Endothelial cell of umbilical vein (primary cell): Measurements from ENCODE around the gene MGARP. TPM values are rescaled to one million over a fixed set of nuclear protein-coding genes. Genes with fewer than 3 reads are reported as not detected.
A peak's percentile ranks its signal among the peaks of the same experiment; 100 is the strongest.

Experiments used
- BruUV-seq: library from RNA; stranded (reverse); fragments of 400-500 nt; replicated peaks from 2 replicates; lab custom pipeline; 2021; lab: Mats Ljungman, UMichigan
- CTCF ChIA-PET: fragments of 300-600, 350-600 bp; sonication (Branson Sonifier 250); formaldehyde crosslinking; loops from one replicate; lab custom pipeline; 2021; ENCODE audit warnings: antibody characterized with exemption, inconsistent platforms; lab: Charles Lee
- POLR2A ChIA-PET: fragments of 300-600, 350-600 bp; sonication (Branson Sonifier 250); formaldehyde crosslinking; loops from one replicate; lab custom pipeline; 2021; ENCODE audit warnings: antibody characterized with exemption, inconsistent platforms; lab: Charles Lee
- DNase-seq: peaks from one replicate; pipeline ENCODE4 v3.0.0-alpha.2; 2011; ENCODE audit warnings: low read depth, low spot score
- FAIRE-seq: peaks from 2 replicates; lab custom pipeline; 2011; peaks lifted over from hg19 to GRCh38; lab: Jason Lieb, UNC
- H2AFZ ChIP-seq: 2 replicates; pipeline ENCODE4 v1.6.0; 2012; ENCODE audit warnings: low read depth, low read length, control low read depth, inconsistent platforms
- H3K27ac ChIP-seq: 2 replicates; pipeline ENCODE4 v1.5.1; 2011; ENCODE audit warnings: low read depth, mild to moderate bottlenecking, control low read depth, low read length, moderate library complexity; ENCODE audit not compliant: insufficient read depth
- H3K27me3 ChIP-seq, 2 experiments: 2 replicates each; pipeline versions ENCODE4 v1.6.0 to v1.6.1; 2011; ENCODE audit warnings: low read length in 2 of 2, mixed read lengths in 1 of 2; ENCODE audit not compliant: control insufficient read depth in 2 of 2, insufficient read depth in 2 of 2
- H3K36me3 ChIP-seq, 2 experiments: 2 replicates in 1 of 2; 3 replicates in 1 of 2; pipeline ENCODE4 v1.5.1; 2011; ENCODE audit warnings: low read length in 2 of 2, mild to moderate bottlenecking in 1 of 2, moderate library complexity in 1 of 2; ENCODE audit not compliant: control insufficient read depth in 2 of 2, insufficient read depth in 2 of 2; ENCODE audit errors: extremely low read depth in 1 of 2
- H3K4me1 ChIP-seq: 3 replicates; pipeline ENCODE4 v1.5.1; 2011; ENCODE audit warnings: mild to moderate bottlenecking, low read length; ENCODE audit not compliant: control insufficient read depth, insufficient read depth; ENCODE audit errors: extremely low read depth
- H3K4me2 ChIP-seq: 2 replicates; pipeline ENCODE4 v1.6.1; 2011; ENCODE audit warnings: low read length, control low read depth, mixed read lengths; ENCODE audit not compliant: insufficient read depth
- H3K4me3 ChIP-seq, 3 experiments: fragments of 200-600 bp in 1 of 3; sonication (generic), shearing (Covaris generic) in 1 of 3; replicated peaks in 1 of 3; 2 replicates each; pipeline ENCODE4 v1.5.1; 2011 to 2016; ENCODE audit warnings: control low read depth in 3 of 3, low read length in 3 of 3, mild to moderate bottlenecking in 2 of 3, inconsistent platforms in 1 of 3, low read depth in 1 of 3, moderate library complexity in 1 of 3; ENCODE audit not compliant: insufficient read depth in 1 of 3
- H3K79me2 ChIP-seq: 2 replicates; pipeline ENCODE4 v1.6.0; 2012; ENCODE audit warnings: low read length, inconsistent platforms; ENCODE audit not compliant: control insufficient read depth, insufficient read depth
- H3K9ac ChIP-seq: replicated peaks from 2 replicates; pipeline ENCODE3; 2011; ENCODE audit warnings: low read length, control low read depth; ENCODE audit not compliant: insufficient read depth; ENCODE audit errors: extremely low read depth
- H3K9me1 ChIP-seq: replicated peaks from 3 replicates; pipeline ENCODE4 v1.6.0; 2011; ENCODE audit warnings: mild to moderate bottlenecking, low read length; ENCODE audit not compliant: control insufficient read depth, insufficient read depth; ENCODE audit errors: extremely low read depth
- H3K9me3 ChIP-seq: replicated peaks from 2 replicates; pipeline ENCODE4 v1.5.1; 2012; ENCODE audit warnings: low read length, inconsistent platforms; ENCODE audit not compliant: control insufficient read depth, insufficient read depth
- H4K20me1 ChIP-seq: replicated peaks from 2 replicates; pipeline ENCODE3; 2011; ENCODE audit warnings: mild to moderate bottlenecking, low read length; ENCODE audit not compliant: control insufficient read depth, insufficient read depth; ENCODE audit errors: extremely low read depth
- EZH2 ChIP-seq: IDR thresholded peaks from 2 replicates; pipeline ENCODE4 v1.6.1; 2012; ENCODE audit warnings: borderline replicate concordance, low read depth, mild to moderate bottlenecking, moderate library complexity, low read length, inconsistent platforms; ENCODE audit not compliant: severe bottlenecking
- FOS ChIP-seq: IDR thresholded peaks from 2 replicates; pipeline ENCODE4 v1.6.1; 2011; ENCODE audit warnings: mild to moderate bottlenecking, low read length, moderate library complexity, borderline replicate concordance; ENCODE audit not compliant: insufficient read depth
- GATA2 ChIP-seq: IDR thresholded peaks from 2 replicates; pipeline ENCODE4 v1.7.0; 2011; ENCODE audit warnings: low read depth, mild to moderate bottlenecking, moderate library complexity, mixed read lengths, low read length; ENCODE audit not compliant: insufficient read length, insufficient read depth
- JUN ChIP-seq: IDR thresholded peaks from 2 replicates; pipeline ENCODE4 v1.6.1; 2011; ENCODE audit warnings: borderline replicate concordance, low read depth; ENCODE audit not compliant: insufficient read length, insufficient read depth
- MYC ChIP-seq: IDR thresholded peaks from one replicate; pipeline ENCODE4 v1.6.1; 2011; ENCODE audit warnings: mild to moderate bottlenecking, low read depth, low read length
- POLR2A ChIP-seq: IDR thresholded peaks from 2 replicates; pipeline ENCODE4 v1.6.1; 2012; ENCODE audit warnings: low read depth, mild to moderate bottlenecking, control low read depth, low read length
- POLR2AphosphoS5 ChIP-seq: IDR thresholded peaks from 2 replicates; pipeline ENCODE4 v1.6.1; 2012; ENCODE audit warnings: low read depth, mild to moderate bottlenecking, control low read depth, low read length, moderate library complexity; ENCODE audit not compliant: insufficient read depth
- dilution Hi-C: fragments of 300-500 bp; cut with MboI; formaldehyde crosslinking; loops from one replicate; pipeline ENCODE4 v1.15.0; 2019; ENCODE audit warnings: low sequenced_read_pairs; ENCODE audit not compliant: extremely low pct_ligation_motif_present
- intact Hi-C: fragments of 100-400 bp; cut with micrococcal nuclease; formaldehyde crosslinking; loops from one replicate; pipeline ENCODE4 v1.10.0; 2022
- polyA plus RNA-seq, 4 experiments: library from polyadenylated mRNA; depleted of rRNA in 3 of 4; stranded (reverse) in 3 of 4; unstranded in 1 of 4; fragments of >200 nt; gene quantifications; 2 replicates each; pipeline versions ENCODE4 v1.2.1 to v1.2.3, GENCODE V29; 2011 to 2012; ENCODE audit warnings: missing spikeins in 1 of 4
- total RNA-seq: library from RNA; stranded (reverse); gene quantifications from 2 replicates; pipeline ENCODE4 v1.2.3, GENCODE V29; 2021
- TF ChIP-seq, protein P1 (sequence below): IDR thresholded peaks from 2 replicates; pipeline ENCODE4 v1.6.1; 2011; ENCODE audit not compliant: insufficient read depth, insufficient read length
- TF ChIP-seq, protein P2 (sequence below), 2 donors: IDR thresholded peaks; 1 replicate in 1 of 2; 2 replicates in 1 of 2; pipeline ENCODE4 v1.5.1; 2011; ENCODE audit warnings: low read length in 2 of 2, mild to moderate bottlenecking in 2 of 2, moderate library complexity in 2 of 2, control low read depth in 1 of 2, inconsistent platforms in 1 of 2, low read depth in 1 of 2; ENCODE audit not compliant: insufficient read depth in 1 of 2; ENCODE audit errors: extremely low read depth in 1 of 2

Gene MGARP
- total and polyA plus RNA-seq, 2 donors (not counting 3 experiments of a cell fraction or from before 2014, with no cell fraction given): 25.9 to 26.6 TPM

DNA sequence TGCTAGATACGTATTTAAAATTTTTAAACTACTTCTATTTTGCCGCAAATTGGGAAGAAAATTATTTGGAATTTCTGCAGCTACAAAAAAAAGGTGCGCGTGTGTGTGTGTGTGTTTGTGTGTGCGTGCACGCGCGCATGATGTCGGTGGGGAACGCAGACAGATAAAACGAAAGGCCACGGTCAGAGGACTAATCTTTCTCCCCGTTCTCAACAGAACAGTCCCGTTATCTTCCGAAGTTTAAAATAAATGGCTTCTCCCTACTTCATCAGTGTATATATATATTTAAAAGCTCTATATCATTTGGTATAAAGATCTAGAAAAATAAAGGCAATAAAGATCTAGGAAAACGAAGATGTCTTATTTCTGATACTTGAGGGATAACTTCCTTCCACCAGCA, 1.5 kb downstream of the MGARP start:
- ChIA-PET POLR2A (no interaction called here), CTCF (interaction anchor here (1.7 to 4.9 kb wide), 2 partner anchors 12 to 18 kb away, joined by 5 to 74 read pairs; no protein-coding TSS in a partner anchor)
- H2AFZ ChIP-seq: peak overlapping the region; percentile 64
- H3K4me1 ChIP-seq: peaks cover 26% of the 10 kb centered on the region
- H3K9me1 ChIP-seq: no peaks in the 10 kb centered on the region
- TF ChIP-seq FOS: no peak
- no peak for TF ChIP-seq GATA2
- TF ChIP-seq JUN: no peak
- TF ChIP-seq EZH2: no peak
- TF ChIP-seq, protein P1, sequence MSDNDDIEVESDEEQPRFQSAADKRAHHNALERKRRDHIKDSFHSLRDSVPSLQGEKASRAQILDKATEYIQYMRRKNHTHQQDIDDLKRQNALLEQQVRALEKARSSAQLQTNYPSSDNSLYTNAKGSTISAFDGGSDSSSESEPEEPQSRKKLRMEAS: no peak
- TF ChIP-seq MYC: no peak
- no peak for TF ChIP-seq POLR2AphosphoS5
- TF ChIP-seq, protein P2, sequence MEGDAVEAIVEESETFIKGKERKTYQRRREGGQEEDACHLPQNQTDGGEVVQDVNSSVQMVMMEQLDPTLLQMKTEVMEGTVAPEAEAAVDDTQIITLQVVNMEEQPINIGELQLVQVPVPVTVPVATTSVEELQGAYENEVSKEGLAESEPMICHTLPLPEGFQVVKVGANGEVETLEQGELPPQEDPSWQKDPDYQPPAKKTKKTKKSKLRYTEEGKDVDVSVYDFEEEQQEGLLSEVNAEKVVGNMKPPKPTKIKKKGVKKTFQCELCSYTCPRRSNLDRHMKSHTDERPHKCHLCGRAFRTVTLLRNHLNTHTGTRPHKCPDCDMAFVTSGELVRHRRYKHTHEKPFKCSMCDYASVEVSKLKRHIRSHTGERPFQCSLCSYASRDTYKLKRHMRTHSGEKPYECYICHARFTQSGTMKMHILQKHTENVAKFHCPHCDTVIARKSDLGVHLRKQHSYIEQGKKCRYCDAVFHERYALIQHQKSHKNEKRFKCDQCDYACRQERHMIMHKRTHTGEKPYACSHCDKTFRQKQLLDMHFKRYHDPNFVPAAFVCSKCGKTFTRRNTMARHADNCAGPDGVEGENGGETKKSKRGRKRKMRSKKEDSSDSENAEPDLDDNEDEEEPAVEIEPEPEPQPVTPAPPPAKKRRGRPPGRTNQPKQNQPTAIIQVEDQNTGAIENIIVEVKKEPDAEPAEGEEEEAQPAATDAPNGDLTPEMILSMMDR (IDR thresholded peaks at IDR 0.05; ENCODE audit: extremely low read depth in 1 of 2, insufficient read depth in 1 of 2, low read depth in 1 of 2, low read length in 2 of 2): no peak
- no peak for TF ChIP-seq POLR2A
- H3K36me3 ChIP-seq: no peaks in the 10 kb centered on the region
- FAIRE-seq: no peak
- peak overlapping the region; percentile 97 for H3K4me2 ChIP-seq
- H3K27ac ChIP-seq: no peak overlapping the region
- H3K27me3 ChIP-seq: no peaks in the 10 kb centered on the region
- intact Hi-C loops: no loop called here
- H3K9ac ChIP-seq: peak overlapping the region; percentile 28
- BruUV-seq: no TSS peak
- peak; percentile 35 for DNase-seq
- dilution Hi-C loops: no loop called here
- H3K4me3 ChIP-seq: peak overlapping the region in 2 of 3 experiments; percentile 68 to 80
- no peaks in the 10 kb centered on the region for H3K79me2 ChIP-seq
- no peaks in the 10 kb centered on the region for H3K9me3 ChIP-seq
- no peaks in the 10 kb centered on the region for H4K20me1 ChIP-seq
